BE2C (cell line): Measurements from ENCODE around the gene NAT14.
A peak's percentile ranks its signal among the peaks of the same experiment; 100 is the strongest.

Source experiments
- DNase-seq: peaks from one replicate; pipeline ENCODE4 v3.0.0-alpha.2; 2020
- H3K27me3 ChIP-seq: fragments of 250-450 bp; sonication (Bioruptor Pico); 2 replicates; pipeline ENCODE4 v1.5.1; 2020; ENCODE audit warnings: mild to moderate bottlenecking
- H3K36me3 ChIP-seq: fragments of 250-450 bp; sonication (Bioruptor Pico); 2 replicates; pipeline ENCODE4 v1.5.1; 2020; ENCODE audit warnings: mild to moderate bottlenecking
- H3K4me1 ChIP-seq: fragments of 250-450 bp; sonication (Bioruptor Pico); 2 replicates; pipeline ENCODE4 v1.5.1; 2020
- H3K4me3 ChIP-seq: 2 replicates; pipeline ENCODE4 v1.5.1; 2011; ENCODE audit warnings: low read depth, low read length
- H3K9me3 ChIP-seq: fragments of 250-450 bp; sonication (Bioruptor Pico); 2 replicates; pipeline ENCODE4 v1.5.1; 2020
- CTCF ChIP-seq: IDR thresholded peaks from 2 replicates; pipeline ENCODE4 v1.5.1; 2012; ENCODE audit warnings: mild to moderate bottlenecking, low read depth, low read length

NAT14 gene

GRCh38 chr19:55461259-55461973, 23.6 kb upstream of the NAT14 start, which contains the start of gene ISOC2:
ISOC2 (minus strand) TSS chr19:55461642; CDS start chr19:55456486, 5,156 bp downstream.
- peaks cover 10% of the 10 kb centered on the region for H3K4me1 ChIP-seq

GRCh38 chr19:55461974-55462626, 22.9 kb upstream of the NAT14 start:
- no peak for TF ChIP-seq CTCF
- no peaks in the 10 kb centered on the region for H3K27me3 ChIP-seq
- H3K9me3 ChIP-seq, result no peaks in the 10 kb centered on the region
- DNase-seq, result no peak
- peak overlapping the region; percentile 47 for H3K4me3 ChIP-seq
- peaks cover 10% of the 10 kb centered on the region for H3K4me1 ChIP-seq
- H3K36me3 ChIP-seq, result no peaks in the 10 kb centered on the region

More at GRCh38 chr19:55461259-55461973, 23.6 kb upstream of the NAT14 start, which contains the start of gene ISOC2:
- TF ChIP-seq CTCF, result no peak
- Histone ChIP-seq H3K9me3 (no peaks in the 10 kb centered on the region), H3K4me3 (peak within 1 kb of the TSS; percentile 79), H3K36me3 (no peaks in the 10 kb centered on the region), H3K27me3 (no peaks in the 10 kb centered on the region)
- peak; percentile 100 for DNase-seq

GRCh38 chr19:55462722-55463121, 22.3 kb upstream of the NAT14 start:
- no peak overlapping the region for H3K4me3 ChIP-seq
- H3K4me1 ChIP-seq, result peaks cover 10% of the 10 kb centered on the region
- H3K9me3 ChIP-seq, result no peaks in the 10 kb centered on the region

GRCh38 chr19:55463583-55464031, 21.4 kb upstream of the NAT14 start:
- Histone ChIP-seq H3K27me3 (no peaks in the 10 kb centered on the region), H3K9me3 (no peaks in the 10 kb centered on the region), H3K4me1 (peaks cover 10% of the 10 kb centered on the region), H3K4me3 (no peak overlapping the region), H3K36me3 (no peaks in the 10 kb centered on the region)
- TF ChIP-seq CTCF, result no peak
- peak; percentile 9 for DNase-seq

More at GRCh38 chr19:55462722-55463121, 22.3 kb upstream of the NAT14 start:
- Histone ChIP-seq H3K27me3 (no peaks in the 10 kb centered on the region), H3K36me3 (no peaks in the 10 kb centered on the region)
- no peak for TF ChIP-seq CTCF
- peak; percentile 10 for DNase-seq

- Histone ChIP-seq H3K9me3 (no peaks in the 10 kb centered on the region), H3K36me3 (no peaks in the 10 kb centered on the region), H3K4me3 (no peak overlapping the region), H3K4me1 (peaks cover 10% of the 10 kb centered on the region), H3K27me3 (no peaks in the 10 kb centered on the region)
- peak; percentile 12 for DNase-seq
- no peak for TF ChIP-seq CTCF
Observed at GRCh38 chr19:55464039-55464661, 20.8 kb upstream of the NAT14 start.
